ENCODE measurements around the gene PKD1L1.
"Not testable (repeated sequence)": the region's sequence is repeated elsewhere in the genome, so short reads cannot be mapped to it uniquely, and the experiment has no call there.

The PKD1L1 gene, protein sequence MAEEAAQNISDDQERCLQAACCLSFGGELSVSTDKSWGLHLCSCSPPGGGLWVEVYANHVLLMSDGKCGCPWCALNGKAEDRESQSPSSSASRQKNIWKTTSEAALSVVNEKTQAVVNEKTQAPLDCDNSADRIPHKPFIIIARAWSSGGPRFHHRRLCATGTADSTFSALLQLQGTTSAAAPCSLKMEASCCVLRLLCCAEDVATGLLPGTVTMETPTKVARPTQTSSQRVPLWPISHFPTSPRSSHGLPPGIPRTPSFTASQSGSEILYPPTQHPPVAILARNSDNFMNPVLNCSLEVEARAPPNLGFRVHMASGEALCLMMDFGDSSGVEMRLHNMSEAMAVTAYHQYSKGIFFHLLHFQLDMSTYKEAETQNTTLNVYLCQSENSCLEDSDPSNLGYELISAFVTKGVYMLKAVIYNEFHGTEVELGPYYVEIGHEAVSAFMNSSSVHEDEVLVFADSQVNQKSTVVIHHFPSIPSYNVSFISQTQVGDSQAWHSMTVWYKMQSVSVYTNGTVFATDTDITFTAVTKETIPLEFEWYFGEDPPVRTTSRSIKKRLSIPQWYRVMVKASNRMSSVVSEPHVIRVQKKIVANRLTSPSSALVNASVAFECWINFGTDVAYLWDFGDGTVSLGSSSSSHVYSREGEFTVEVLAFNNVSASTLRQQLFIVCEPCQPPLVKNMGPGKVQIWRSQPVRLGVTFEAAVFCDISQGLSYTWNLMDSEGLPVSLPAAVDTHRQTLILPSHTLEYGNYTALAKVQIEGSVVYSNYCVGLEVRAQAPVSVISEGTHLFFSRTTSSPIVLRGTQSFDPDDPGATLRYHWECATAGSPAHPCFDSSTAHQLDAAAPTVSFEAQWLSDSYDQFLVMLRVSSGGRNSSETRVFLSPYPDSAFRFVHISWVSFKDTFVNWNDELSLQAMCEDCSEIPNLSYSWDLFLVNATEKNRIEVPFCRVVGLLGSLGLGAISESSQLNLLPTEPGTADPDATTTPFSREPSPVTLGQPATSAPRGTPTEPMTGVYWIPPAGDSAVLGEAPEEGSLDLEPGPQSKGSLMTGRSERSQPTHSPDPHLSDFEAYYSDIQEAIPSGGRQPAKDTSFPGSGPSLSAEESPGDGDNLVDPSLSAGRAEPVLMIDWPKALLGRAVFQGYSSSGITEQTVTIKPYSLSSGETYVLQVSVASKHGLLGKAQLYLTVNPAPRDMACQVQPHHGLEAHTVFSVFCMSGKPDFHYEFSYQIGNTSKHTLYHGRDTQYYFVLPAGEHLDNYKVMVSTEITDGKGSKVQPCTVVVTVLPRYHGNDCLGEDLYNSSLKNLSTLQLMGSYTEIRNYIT (N-terminal part only)

DNA sequence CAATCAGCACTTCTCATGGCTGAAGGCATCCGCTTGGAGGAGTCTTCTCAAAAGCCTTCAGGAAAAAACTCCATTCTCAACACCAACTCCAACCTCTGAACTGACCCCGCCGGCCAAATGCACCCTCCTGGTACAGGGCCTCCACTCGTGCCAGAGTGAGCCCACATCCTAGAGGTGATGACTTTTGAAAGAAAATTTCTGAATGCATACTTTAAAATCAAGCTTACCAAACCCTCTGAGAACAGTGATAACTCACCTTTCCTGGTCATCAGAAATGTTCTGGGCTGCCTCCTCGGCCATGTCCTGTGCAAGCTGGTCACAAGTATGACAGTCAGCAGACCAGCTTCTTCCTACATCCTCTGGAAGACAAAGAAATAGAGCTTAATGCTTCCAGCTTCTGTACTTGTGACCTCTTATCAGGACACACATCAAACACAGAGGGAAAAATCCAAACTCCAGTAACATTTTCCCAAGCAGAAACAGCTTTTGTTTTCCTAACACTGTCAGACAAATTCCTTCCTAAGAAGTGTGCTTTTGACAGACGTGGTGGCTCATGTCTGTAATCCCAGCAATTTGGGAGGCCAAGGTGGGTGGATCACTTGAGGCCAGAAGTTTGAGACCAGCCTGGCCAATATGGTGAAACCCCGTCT, at the start of gene PKD1L1:
Gene PKD1L1 (minus strand): TSS at position 326 of the 650 bp plus-strand sequence. CDS start 26 bp downstream, at position 300.
- no peak within 1 kb of the TSS for H3K4me3 ChIP-seq (ENCODE audit: control insufficient read depth, low read depth, low read length)
- DNase-seq (ENCODE audit: low read depth), result no peak
- TF ChIP-seq, protein P1, sequence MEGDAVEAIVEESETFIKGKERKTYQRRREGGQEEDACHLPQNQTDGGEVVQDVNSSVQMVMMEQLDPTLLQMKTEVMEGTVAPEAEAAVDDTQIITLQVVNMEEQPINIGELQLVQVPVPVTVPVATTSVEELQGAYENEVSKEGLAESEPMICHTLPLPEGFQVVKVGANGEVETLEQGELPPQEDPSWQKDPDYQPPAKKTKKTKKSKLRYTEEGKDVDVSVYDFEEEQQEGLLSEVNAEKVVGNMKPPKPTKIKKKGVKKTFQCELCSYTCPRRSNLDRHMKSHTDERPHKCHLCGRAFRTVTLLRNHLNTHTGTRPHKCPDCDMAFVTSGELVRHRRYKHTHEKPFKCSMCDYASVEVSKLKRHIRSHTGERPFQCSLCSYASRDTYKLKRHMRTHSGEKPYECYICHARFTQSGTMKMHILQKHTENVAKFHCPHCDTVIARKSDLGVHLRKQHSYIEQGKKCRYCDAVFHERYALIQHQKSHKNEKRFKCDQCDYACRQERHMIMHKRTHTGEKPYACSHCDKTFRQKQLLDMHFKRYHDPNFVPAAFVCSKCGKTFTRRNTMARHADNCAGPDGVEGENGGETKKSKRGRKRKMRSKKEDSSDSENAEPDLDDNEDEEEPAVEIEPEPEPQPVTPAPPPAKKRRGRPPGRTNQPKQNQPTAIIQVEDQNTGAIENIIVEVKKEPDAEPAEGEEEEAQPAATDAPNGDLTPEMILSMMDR (IDR thresholded peaks at IDR 0.05; ENCODE audit: control insufficient read depth, insufficient read depth, low read depth, low read length, missing control alignments), result no peak

GRCh38 chr7:47992446-47992845, 44.2 kb upstream of the PKD1L1 start:
- DNase-seq (ENCODE audit: low read depth), result no peak
- TF ChIP-seq, protein P1 (IDR thresholded peaks at IDR 0.05; ENCODE audit: control insufficient read depth, insufficient read depth, low read depth, low read length, missing control alignments), result no peak
- no peak overlapping the region for H3K4me3 ChIP-seq (ENCODE audit: control insufficient read depth, low read depth, low read length)

DNA sequence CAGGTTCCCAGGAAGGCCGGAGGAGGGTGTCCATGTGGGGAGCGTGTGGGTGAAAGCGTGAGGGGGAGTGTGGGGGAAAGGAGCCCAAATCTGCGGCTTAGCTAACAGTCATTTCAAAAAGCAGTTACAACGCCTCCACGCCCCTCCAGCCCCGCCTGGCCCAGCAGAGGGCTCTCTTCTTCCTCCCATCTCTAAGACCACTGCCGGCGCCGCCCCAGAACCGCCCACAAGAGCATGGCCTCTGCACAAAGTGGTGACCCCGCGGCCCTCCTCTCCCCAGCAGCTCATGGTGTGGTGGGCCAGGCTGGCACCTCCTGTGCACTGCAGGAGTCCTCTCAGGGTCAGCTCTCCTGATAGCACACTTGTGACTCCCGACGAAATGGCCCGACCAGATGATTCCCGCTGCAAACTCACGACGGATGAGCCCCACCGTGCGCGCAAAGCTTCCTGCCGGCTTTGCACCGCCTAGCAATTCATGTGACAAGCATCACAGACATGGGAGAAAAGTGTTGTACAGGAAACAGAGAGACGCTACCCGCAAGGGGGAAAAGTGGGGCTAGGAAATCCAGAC, 43.6 kb upstream of the PKD1L1 start:
- DNase-seq (ENCODE audit: low read depth), result no peak
- H3K4me3 ChIP-seq (ENCODE audit: control insufficient read depth, low read depth, low read length), result peak overlapping the region; percentile 55
- TF ChIP-seq, protein P1 (IDR thresholded peaks at IDR 0.05; ENCODE audit: control insufficient read depth, insufficient read depth, low read depth, low read length, missing control alignments), result peak; percentile 81

DNA sequence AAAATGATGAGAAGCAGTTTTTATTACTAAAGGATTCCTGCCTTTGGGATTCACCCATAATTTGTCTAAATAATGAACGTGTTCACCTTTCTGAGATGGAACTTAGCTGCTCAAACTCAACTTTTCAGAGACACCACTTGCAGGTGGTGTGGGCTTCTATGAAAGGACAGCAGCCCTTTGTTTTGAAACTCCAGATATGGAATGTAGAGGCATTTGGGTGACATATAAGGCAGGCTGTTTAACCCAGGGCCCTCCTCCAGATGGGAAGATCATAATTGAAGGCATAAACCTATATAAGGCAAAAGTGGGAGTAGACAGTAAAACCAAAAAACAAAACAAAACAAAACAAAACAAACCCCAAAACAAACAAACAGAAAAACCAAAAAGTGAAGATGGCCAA, 43.0 kb upstream of the PKD1L1 start:
- TF ChIP-seq, protein P1 (IDR thresholded peaks at IDR 0.05; ENCODE audit: control insufficient read depth, insufficient read depth, low read depth, low read length, missing control alignments), result no peak
- no peak overlapping the region for H3K4me3 ChIP-seq (ENCODE audit: control insufficient read depth, low read depth, low read length)
- DNase-seq (ENCODE audit: low read depth), result no peak

GRCh38 chr7:47990592-47990991, 42.3 kb upstream of the PKD1L1 start:
- TF ChIP-seq, protein P1 (IDR thresholded peaks at IDR 0.05; ENCODE audit: control insufficient read depth, insufficient read depth, low read depth, low read length, missing control alignments), result no peak
- DNase-seq (ENCODE audit: low read depth), result no peak
- no peak overlapping the region for H3K4me3 ChIP-seq (ENCODE audit: control insufficient read depth, low read depth, low read length)

- not testable (repeated sequence) for H3K4me3 ChIP-seq (ENCODE audit: control insufficient read depth, low read depth, low read length); DNase-seq (ENCODE audit: low read depth)
Measured at GRCh38 chr7:47989607-47990400, 41.5 kb upstream of the PKD1L1 start.

Measured in AG09309 (cell line).